HG02973 (cell line): Measurements from ENCODE around the gene ASB2.

ENCODE experiments used
- ATAC-seq: cut with Tn5 transposase; IDR thresholded peaks from one replicate; pipeline ENCODE4 v1.9.1; 2021; ENCODE audit warnings: moderate library complexity; ENCODE audit not compliant: unreplicated experiment

Gene ASB2

GRCh38 chr14:93951635-93952540 is 24.5 kb downstream of the ASB2 start:
- no peak for ATAC-seq

GRCh38 chr14:93950948-93951634 is 25.3 kb downstream of the ASB2 start:
- no peak for ATAC-seq

GRCh38 chr14:93949511-93950075 is 26.8 kb downstream of the ASB2 start:
- no peak for ATAC-seq

GRCh38 chr14:93947282-93947681 is 29.1 kb downstream of the ASB2 start:
- ATAC-seq: no peak

- ATAC-seq: no peak
These were observed 29.8 kb downstream of the ASB2 start for GRCh38 chr14:93946541-93947090.

GRCh38 chr14:93946104-93946503 is 30.3 kb downstream of the ASB2 start:
- ATAC-seq: no peak

- ATAC-seq: no peak
These were observed 31.3 kb downstream of the ASB2 start for GRCh38 chr14:93945070-93945399.

GRCh38 chr14:93944348-93945069 is 31.9 kb downstream of the ASB2 start:
- no peak for ATAC-seq

- no peak for ATAC-seq
These were observed 32.4 kb downstream of the ASB2 start for GRCh38 chr14:93943930-93944329.

- no peak for ATAC-seq
These were observed 33.3 kb downstream of the ASB2 start for GRCh38 chr14:93943052-93943451.

GRCh38 chr14:93941293-93941910 is 35.0 kb downstream of the ASB2 start:
- no peak for ATAC-seq

GRCh38 chr14:93940437-93940836 is 35.9 kb downstream of the ASB2 start:
- ATAC-seq: no peak

GRCh38 chr14:93939304-93940229 is 36.8 kb downstream of the ASB2 start:
- peak; percentile 85 for ATAC-seq

- no peak for ATAC-seq
These were observed 37.5 kb downstream of the ASB2 start for GRCh38 chr14:93938751-93939303.

- ATAC-seq: no peak
These were observed 38.9 kb downstream of the ASB2 start for GRCh38 chr14:93937519-93937918.

- no peak for ATAC-seq
These were observed 39.4 kb downstream of the ASB2 start for GRCh38 chr14:93936926-93937325.

GRCh38 chr14:93936245-93936644 is 40.1 kb downstream of the ASB2 start:
- no peak for ATAC-seq

- no peak for ATAC-seq
These were observed 41.2 kb downstream of the ASB2 start for GRCh38 chr14:93935213-93935612.

- no peak for ATAC-seq
These were observed 43.7 kb downstream of the ASB2 start for GRCh38 chr14:93932642-93933041.
